DOHH2 (cell line): ENCODE measurements around the gene ST7.

Experiments
- CTCF ChIP-seq: fragments of 200-600 bp; sonication (generic); IDR thresholded peaks from one replicate; pipeline ENCODE4 v1.5.1; 2014; ENCODE audit warnings: antibody characterized with exemption, mild to moderate bottlenecking, low read depth, low read length; ENCODE audit not compliant: poor library complexity, severe bottlenecking
- EZH2phosphoT487 ChIP-seq: fragments of 200-600 bp; sonication (generic); IDR thresholded peaks from 2 replicates; pipeline ENCODE4 v1.6.1; 2017; ENCODE audit warnings: borderline replicate concordance, mild to moderate bottlenecking, antibody characterized with exemption, low read length, moderate library complexity, mixed read lengths

DNA sequence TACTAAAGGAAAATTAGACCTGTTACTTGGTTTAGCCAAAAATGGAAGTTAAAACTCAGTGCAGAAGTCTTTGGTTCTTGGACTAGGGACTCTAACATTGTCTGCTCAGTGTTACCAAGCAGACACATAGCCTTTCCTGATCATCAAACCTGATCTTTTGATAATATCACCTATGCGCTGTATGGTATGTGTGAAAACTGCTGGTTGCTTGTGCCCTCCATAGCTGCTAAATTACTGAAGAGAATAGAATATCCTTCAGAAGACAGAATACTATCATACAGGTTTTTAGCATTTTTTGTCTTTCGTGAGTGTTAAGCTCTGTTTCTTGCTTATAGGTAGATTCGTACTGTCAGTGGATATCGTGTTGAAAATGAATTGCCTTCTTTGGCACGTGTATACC lies 68.7 kb downstream of the ST7 start:
- TF ChIP-seq CTCF (no peak), EZH2phosphoT487 (no peak)
